ENCODE results near the gene SLAMF1.

The SLAMF1 gene

DNA sequence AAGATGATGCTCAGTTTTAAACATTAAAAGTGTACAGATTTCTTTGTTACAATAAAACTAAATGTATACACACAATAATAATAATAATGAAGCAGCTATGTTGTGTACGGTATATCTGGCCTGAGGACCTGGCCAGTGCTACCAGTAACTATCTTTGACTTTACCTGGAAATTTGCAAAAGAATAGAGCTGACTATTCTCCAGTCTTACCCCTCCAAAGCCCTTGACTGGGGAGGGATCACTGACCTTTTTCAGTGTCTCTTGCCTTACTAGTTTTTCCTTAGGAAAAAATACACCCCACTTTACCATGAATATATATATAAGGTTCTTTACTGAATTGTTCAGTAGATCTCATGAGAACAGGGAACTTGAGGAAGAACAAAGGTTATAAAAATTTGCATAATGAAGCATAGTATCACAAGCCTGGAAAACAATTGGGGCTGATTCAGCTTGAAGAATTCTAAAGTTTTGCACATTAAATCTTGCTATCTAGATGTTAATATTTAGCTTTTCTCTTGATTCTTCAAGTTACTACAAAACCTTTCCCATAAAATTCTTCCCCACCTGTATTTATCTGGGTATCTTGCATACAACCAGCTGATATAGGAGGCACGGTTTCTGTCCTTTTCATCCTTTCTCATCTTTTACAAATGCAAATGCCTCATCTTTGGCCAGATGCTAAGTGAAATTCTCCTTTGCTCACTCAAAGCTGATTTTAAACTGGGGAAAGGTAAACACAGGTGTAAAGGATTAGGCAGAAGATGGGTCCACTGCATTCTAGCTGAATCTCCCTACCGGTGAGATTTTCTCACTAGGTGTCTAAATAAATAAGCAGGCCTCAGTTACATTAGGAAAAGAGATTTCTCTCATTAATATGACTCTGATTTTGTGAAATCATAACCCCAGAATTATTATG, 25.0 kb upstream of the SLAMF1 start:
- Mint-ChIP-seq H3K27ac (no peak overlapping the region), H3K4me1 (ENCODE audit: low read depth) (peaks cover 30% of the 10 kb centered on the region), H3K4me3 (no peak overlapping the region), H3K27me3 (no peaks in the 10 kb centered on the region), H3K36me3 (ENCODE audit: low read depth) (peaks cover 41% of the 10 kb centered on the region), H3K9me3 (peaks cover 14% of the 10 kb centered on the region)
- intact Hi-C loops (cut with micrococcal nuclease), result loop anchor here (2.0 kb wide), 1 partner anchor 243 kb away; no protein-coding TSS in a partner anchor

DNA sequence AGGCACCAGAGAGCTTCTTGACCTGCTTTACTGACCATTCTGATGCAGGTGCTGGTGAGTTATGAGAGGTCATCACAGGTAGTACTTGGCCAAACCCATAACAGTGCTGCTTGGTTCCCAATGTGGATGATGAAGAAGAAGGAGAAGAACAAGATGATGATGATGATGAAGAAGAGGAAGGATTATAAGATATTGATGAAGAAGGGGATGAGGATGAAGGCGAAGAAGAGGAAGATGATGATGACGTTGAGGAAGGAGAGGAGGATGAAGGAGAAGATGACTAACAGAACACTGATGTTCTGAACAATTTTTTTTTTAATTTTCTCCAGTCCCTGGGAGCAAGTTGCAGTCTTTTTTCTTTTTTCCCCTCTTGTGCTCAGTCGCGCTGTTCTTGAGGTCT, 23.9 kb upstream of the SLAMF1 start:
- Mint-ChIP-seq H3K4me1 (ENCODE audit: low read depth) (peaks cover 36% of the 10 kb centered on the region), H3K4me3 (no peak overlapping the region), H3K27me3 (no peaks in the 10 kb centered on the region), H3K36me3 (ENCODE audit: low read depth) (peaks cover 31% of the 10 kb centered on the region), H3K27ac (peak overlapping the region; percentile 16), H3K9me3 (peaks cover 14% of the 10 kb centered on the region)
- intact Hi-C loops (cut with micrococcal nuclease), result no loop called here

DNA sequence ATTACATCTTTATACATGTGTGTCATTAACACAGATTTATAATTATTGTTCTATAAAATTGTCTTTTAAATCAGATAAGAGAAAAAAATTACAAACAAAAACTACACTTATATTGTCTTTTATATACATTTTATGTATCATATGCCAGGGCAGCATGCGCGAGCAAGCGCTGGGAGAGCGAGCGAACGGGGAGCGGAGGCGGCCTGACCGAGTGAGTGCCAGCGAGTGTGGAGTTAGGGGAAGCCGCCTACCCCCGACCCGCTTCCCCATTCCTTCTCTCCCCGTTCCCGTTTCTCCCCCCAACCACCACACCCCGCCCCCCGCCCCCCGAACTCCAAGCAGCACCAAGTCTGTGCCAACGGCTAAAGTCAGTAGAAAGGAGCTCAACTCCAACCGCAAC, 23.0 kb upstream of the SLAMF1 start:
- H3K27ac Mint-ChIP-seq, result no peak overlapping the region
- H3K4me1 Mint-ChIP-seq (ENCODE audit: low read depth), result peaks cover 43% of the 10 kb centered on the region
- H3K27me3 Mint-ChIP-seq, result no peaks in the 10 kb centered on the region
- peaks cover 14% of the 10 kb centered on the region for H3K9me3 Mint-ChIP-seq
- peaks cover 31% of the 10 kb centered on the region for H3K36me3 Mint-ChIP-seq (ENCODE audit: low read depth)
- intact Hi-C loops (cut with micrococcal nuclease), result loop anchor here (5.0 kb wide), 1 partner anchor 38 kb away; no protein-coding TSS in a partner anchor
- no peak overlapping the region for H3K4me3 Mint-ChIP-seq

DNA sequence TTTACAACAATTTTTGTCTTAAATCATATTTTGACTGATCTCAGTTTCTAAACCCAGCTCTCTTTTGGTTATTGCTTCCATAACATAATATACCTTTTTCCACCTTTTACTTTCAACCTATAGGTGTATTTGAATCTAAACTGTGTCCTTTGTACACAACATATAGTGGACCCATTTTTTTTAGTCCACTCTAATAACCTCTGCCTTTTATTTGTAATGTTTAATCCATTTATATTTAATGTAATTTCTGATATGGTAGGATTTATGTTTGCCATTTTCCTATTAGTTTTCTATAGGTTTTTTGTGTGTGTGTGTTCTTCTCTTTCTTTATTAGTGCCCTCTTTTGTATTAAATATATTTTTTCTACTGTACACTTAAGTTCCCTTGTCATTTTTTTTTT, 22.4 kb upstream of the SLAMF1 start:
- H3K4me3 Mint-ChIP-seq, result no peak overlapping the region
- no peaks in the 10 kb centered on the region for H3K27me3 Mint-ChIP-seq
- peaks cover 31% of the 10 kb centered on the region for H3K36me3 Mint-ChIP-seq (ENCODE audit: low read depth)
- no peak overlapping the region for H3K27ac Mint-ChIP-seq
- peaks cover 14% of the 10 kb centered on the region for H3K9me3 Mint-ChIP-seq
- intact Hi-C loops (cut with micrococcal nuclease), result loop anchor here (5.0 kb wide), 1 partner anchor 37 kb away; no protein-coding TSS in a partner anchor
- peaks cover 47% of the 10 kb centered on the region for H3K4me1 Mint-ChIP-seq (ENCODE audit: low read depth)

DNA sequence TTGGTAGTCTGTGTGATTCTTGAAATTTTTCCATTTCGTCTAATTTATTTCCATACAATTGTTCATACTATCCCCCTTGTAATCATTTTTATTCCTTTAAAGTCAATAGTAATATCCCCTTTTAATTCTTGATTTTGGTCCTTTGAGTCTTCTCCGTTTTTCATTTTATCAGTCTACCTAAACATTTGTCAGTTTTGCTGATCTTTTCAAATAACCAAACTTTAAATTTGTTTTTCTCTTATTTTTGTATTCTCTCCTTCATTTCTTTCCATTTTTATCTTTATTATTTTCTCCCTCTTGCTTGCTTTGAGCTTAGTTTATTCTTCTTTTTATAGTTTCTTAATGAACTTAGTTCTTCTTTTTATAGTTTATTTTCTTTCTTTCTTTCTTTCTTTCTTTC, 21.1 kb upstream of the SLAMF1 start:
- Mint-ChIP-seq H3K9me3 (peaks cover 14% of the 10 kb centered on the region), H3K36me3 (ENCODE audit: low read depth) (peaks cover 38% of the 10 kb centered on the region), H3K27ac (peak overlapping the region; percentile 78), H3K4me3 (no peak overlapping the region), H3K4me1 (ENCODE audit: low read depth) (peaks cover 61% of the 10 kb centered on the region), H3K27me3 (no peaks in the 10 kb centered on the region)
- intact Hi-C loops (cut with micrococcal nuclease), result loop anchor here (5.0 kb wide), 1 partner anchor 36 kb away; no protein-coding TSS in a partner anchor

DNA sequence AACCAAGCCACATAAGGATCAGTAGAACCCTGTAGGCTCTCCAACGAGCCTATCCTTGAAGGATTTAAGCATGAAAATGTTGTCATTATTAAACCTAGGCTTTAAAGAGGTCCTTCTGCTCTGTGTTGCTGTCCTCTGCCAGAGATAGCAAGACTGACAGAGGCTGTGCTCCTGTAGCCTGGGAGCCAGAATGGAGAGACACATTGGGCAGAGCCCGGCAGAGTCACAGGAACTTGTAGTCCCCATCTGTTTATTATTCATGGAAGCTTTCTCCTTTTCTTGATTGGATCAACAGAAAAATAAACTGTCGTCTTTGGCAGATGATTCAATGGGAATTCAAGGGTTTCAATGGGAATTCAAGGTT, 19.2 kb upstream of the SLAMF1 start:
- H3K4me1 Mint-ChIP-seq (ENCODE audit: low read depth), result peaks cover 71% of the 10 kb centered on the region
- peak overlapping the region; percentile 78 for H3K27ac Mint-ChIP-seq
- no peaks in the 10 kb centered on the region for H3K27me3 Mint-ChIP-seq
- H3K4me3 Mint-ChIP-seq, result peak overlapping the region; percentile 41
- H3K36me3 Mint-ChIP-seq (ENCODE audit: low read depth), result peaks cover 38% of the 10 kb centered on the region
- intact Hi-C loops (cut with micrococcal nuclease), result loop anchor here (5.0 kb wide), 1 partner anchor 34 kb away; no protein-coding TSS in a partner anchor
- peaks cover 14% of the 10 kb centered on the region for H3K9me3 Mint-ChIP-seq

DNA sequence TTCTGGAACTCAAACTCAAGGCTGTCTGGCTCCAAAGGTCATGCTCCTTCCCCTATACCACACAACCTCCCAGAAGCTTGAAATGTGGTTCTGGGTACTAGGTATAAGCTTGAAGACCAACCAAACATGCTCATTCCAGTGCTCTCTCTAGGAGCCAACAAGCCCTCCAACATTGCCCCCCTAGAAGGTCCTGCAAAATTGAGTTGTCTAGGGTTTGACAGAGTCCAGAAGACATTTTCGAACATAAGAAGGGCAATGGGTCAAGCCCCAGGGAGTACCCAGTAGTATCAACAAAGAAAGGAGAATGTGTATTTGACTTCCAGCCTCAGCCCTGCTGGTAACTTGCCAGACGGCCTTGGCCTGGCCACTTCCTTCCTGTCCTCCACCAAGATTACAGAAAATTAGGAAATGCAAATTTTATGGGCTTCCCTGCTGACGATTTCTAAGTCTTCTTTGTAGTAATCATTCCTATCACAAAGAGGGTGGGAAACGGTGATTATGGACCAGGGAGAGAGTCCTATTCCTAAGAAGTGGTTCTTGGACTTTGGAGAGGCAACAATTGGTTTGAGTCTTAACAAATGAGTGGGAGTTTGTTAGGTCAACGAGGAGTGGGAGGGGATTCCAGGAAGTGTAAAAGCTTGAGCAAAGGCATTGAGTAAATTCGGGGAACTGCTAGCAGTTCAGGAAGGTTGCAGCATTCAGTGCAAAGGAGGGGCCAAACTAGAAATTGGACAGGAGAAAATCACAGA, 18.7 kb upstream of the SLAMF1 start:
- peaks cover 66% of the 10 kb centered on the region for H3K4me1 Mint-ChIP-seq (ENCODE audit: low read depth)
- H3K36me3 Mint-ChIP-seq (ENCODE audit: low read depth), result peaks cover 32% of the 10 kb centered on the region
- H3K27me3 Mint-ChIP-seq, result no peaks in the 10 kb centered on the region
- H3K27ac Mint-ChIP-seq, result peak overlapping the region; percentile 78
- intact Hi-C loops (cut with micrococcal nuclease), result loop anchor here (1.0 to 5.0 kb wide), 2 partner anchors 8 to 33 kb away; no protein-coding TSS in a partner anchor
- H3K4me3 Mint-ChIP-seq, result peak overlapping the region; percentile 50
- H3K9me3 Mint-ChIP-seq, result peaks cover 14% of the 10 kb centered on the region

DNA sequence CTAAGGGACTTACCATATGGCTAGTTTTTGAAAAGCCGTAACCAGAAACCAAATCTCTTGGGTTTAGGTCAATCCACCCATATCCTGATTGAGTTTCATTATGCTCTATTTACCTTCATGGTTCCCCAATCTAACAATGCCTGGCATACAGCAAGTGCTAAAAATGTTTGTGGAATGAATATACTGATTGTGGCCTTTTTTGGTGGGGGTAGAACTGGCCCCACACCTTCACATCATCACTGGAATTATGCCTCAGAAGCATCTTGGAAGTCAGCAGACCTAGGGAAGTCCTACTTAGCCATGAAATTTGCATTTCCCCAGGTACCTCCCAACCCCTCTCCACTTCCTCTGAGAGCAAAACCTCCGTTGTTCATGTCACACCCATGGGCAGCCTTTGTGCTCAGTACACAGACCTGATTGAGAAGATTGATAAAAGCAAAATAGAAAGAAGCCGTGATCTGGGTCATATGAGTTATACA, 17.8 kb upstream of the SLAMF1 start:
- intact Hi-C loops (cut with micrococcal nuclease), result loop anchor here (1.0 to 5.0 kb wide), 2 partner anchors 9 to 32 kb away; no protein-coding TSS in a partner anchor
- peaks cover 32% of the 10 kb centered on the region for H3K36me3 Mint-ChIP-seq (ENCODE audit: low read depth)
- H3K4me3 Mint-ChIP-seq, result no peak overlapping the region
- peaks cover 13% of the 10 kb centered on the region for H3K9me3 Mint-ChIP-seq
- H3K27ac Mint-ChIP-seq, result peak overlapping the region; percentile 78
- no peaks in the 10 kb centered on the region for H3K27me3 Mint-ChIP-seq
- H3K4me1 Mint-ChIP-seq (ENCODE audit: low read depth), result peaks cover 65% of the 10 kb centered on the region

DNA sequence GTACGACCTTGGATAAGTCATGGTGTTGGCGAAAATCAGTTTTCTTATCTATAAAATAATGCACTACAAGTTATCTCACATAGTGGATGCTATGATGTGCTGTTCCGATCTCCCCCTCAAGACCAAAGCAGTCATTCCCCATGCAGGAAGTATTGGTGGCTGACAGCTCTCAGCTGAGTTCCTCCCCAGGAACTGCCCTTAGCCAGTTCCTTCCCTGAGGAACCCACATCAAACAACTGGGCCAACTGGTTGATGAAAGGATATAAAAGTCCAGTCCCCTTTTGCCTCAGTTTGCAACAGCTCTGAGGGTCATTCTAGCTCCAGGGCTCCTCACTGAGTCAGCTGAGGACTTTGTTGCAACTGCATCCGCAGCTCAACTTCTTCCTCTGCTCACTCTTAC, 16.1 kb upstream of the SLAMF1 start:
- Mint-ChIP-seq H3K27ac (no peak overlapping the region), H3K36me3 (ENCODE audit: low read depth) (peaks cover 30% of the 10 kb centered on the region), H3K4me3 (no peak overlapping the region), H3K9me3 (peaks cover 11% of the 10 kb centered on the region), H3K27me3 (no peaks in the 10 kb centered on the region), H3K4me1 (ENCODE audit: low read depth) (peaks cover 75% of the 10 kb centered on the region)
- intact Hi-C loops (cut with micrococcal nuclease), result no loop called here

DNA sequence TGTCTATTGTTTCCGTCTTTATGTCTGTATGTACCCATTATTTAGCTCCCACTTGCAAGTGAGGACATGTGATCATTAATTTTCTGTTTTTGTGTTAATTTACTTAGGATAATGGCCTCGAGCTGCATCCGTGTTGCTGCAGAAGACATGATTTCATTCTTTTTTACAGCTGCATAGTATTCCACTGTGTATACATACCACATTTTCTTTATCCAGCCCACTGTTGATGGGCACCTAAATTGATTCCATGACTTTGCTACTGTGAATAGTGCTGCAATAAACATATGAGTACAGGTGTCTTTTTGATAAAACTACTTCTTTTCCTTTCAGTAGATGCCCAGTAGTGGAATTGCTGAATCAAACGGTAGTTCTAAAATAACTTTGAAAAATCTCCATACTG, 12.7 kb upstream of the SLAMF1 start:
- H3K27me3 Mint-ChIP-seq, result no peaks in the 10 kb centered on the region
- peaks cover 34% of the 10 kb centered on the region for H3K36me3 Mint-ChIP-seq (ENCODE audit: low read depth)
- peaks cover 59% of the 10 kb centered on the region for H3K4me1 Mint-ChIP-seq (ENCODE audit: low read depth)
- intact Hi-C loops (cut with micrococcal nuclease), result no loop called here
- peaks cover 11% of the 10 kb centered on the region for H3K9me3 Mint-ChIP-seq
- H3K4me3 Mint-ChIP-seq, result no peak overlapping the region
- no peak overlapping the region for H3K27ac Mint-ChIP-seq

DNA sequence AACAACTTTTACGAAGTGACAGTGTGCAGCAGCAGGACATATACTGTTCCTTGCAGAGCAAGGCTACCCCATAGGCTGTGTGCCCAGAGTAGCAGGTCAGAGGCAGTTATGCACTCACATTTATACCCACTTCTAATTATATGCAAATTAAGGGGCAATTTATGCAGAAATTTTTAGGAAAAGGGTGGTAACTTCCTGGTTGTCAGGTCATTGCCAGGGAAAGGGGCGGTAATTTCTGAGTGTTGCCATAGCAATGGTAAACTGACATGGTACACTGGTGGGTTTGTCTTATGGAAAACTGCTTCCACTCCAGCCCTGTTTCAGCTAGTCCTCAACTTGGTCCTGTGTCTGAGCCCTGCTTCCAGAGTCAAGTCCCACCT, 12.0 kb upstream of the SLAMF1 start:
- peaks cover 60% of the 10 kb centered on the region for H3K4me1 Mint-ChIP-seq (ENCODE audit: low read depth)
- H3K27ac Mint-ChIP-seq, result no peak overlapping the region
- H3K27me3 Mint-ChIP-seq, result no peaks in the 10 kb centered on the region
- no peak overlapping the region for H3K4me3 Mint-ChIP-seq
- peaks cover 31% of the 10 kb centered on the region for H3K36me3 Mint-ChIP-seq (ENCODE audit: low read depth)
- H3K9me3 Mint-ChIP-seq, result peaks cover 11% of the 10 kb centered on the region
- intact Hi-C loops (cut with micrococcal nuclease), result no loop called here

DNA sequence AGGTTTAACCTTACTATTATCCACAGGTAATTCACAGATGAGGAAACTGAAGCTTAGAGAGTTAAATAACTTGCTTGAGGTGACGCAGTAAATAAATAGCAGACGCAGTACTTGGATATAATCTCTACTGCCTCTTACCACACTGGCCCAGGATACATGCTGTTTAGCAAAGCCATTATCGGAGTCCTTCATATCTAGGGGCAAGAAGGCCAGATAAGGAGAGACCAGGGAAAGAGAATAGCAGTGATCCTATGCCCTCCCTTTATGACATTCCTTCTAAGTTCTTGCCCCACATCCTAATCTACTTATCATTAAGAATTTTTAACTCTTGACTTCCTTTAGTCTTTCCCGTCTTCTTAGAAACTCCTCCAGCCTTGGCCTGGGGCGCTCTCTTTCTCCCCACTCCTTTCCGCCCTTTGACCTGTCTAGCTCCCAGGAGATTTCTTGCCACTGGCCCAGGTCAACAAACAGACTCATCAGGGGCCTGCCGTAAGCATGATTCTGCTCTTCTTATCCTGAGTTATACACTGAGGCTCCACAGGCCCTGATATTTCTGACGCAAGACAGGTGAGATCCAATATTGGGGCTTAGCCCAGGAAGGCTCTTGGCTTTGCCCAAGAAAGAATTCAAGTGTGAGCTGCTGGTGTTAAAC, 11.4 kb upstream of the SLAMF1 start:
- Mint-ChIP-seq H3K4me1 (ENCODE audit: low read depth) (peaks cover 60% of the 10 kb centered on the region), H3K9me3 (peaks cover 11% of the 10 kb centered on the region), H3K27me3 (no peaks in the 10 kb centered on the region), H3K36me3 (ENCODE audit: low read depth) (peaks cover 32% of the 10 kb centered on the region), H3K27ac (no peak overlapping the region), H3K4me3 (no peak overlapping the region)
- intact Hi-C loops (cut with micrococcal nuclease), result no loop called here

DNA sequence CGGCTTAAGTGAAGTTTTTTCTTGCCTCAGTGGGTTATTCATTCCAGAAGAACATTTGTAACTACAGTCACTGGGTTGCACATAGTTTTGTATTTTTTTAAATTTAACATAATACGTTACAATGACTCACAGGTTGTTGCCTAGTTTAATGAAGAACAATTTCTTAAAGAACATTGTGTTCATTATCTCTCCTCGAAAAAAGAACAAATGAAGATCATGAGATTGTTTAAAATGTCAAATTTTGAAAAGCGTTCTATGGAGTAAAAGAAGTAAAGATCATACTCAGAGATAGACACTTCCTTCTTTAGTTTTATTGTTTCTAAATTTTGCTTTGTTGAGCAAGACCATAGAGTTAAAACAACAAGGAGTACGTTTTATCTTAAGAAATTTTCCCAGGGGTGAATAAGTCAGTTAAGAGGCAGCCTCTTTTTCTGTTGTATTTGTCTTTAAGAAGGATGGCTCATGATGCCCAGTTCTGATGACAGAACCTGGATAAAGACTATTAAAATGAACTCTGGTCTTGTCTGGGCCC, 10.5 kb upstream of the SLAMF1 start:
- H3K27me3 Mint-ChIP-seq, result no peaks in the 10 kb centered on the region
- H3K4me3 Mint-ChIP-seq, result no peak overlapping the region
- peaks cover 42% of the 10 kb centered on the region for H3K36me3 Mint-ChIP-seq (ENCODE audit: low read depth)
- intact Hi-C loops (cut with micrococcal nuclease), result no loop called here
- H3K27ac Mint-ChIP-seq, result no peak overlapping the region
- H3K4me1 Mint-ChIP-seq (ENCODE audit: low read depth), result peaks cover 59% of the 10 kb centered on the region
- H3K9me3 Mint-ChIP-seq, result peaks cover 11% of the 10 kb centered on the region
